IPS-NIHi7 (cell line): Measurements from ENCODE around the gene MISP.
A peak's percentile ranks its signal among the peaks of the same experiment; 100 is the strongest.
"Not testable (repeated sequence)": the region's sequence is repeated elsewhere in the genome, so short reads cannot be mapped to it uniquely, and the experiment has no call there.

ENCODE experiments used
- DNase-seq: peaks from one replicate; pipeline ENCODE4 v3.0.0; 2012; ENCODE audit warnings: mixed read lengths; ENCODE audit errors: extremely low spot score

Gene MISP

GRCh38 chr19:750640-751423 is at the start of gene MISP:
TSS of gene MISP (plus strand) at chr19:751112. CDS start at chr19:756947, 5,835 bp downstream.
- DNase-seq: no peak

DNA sequence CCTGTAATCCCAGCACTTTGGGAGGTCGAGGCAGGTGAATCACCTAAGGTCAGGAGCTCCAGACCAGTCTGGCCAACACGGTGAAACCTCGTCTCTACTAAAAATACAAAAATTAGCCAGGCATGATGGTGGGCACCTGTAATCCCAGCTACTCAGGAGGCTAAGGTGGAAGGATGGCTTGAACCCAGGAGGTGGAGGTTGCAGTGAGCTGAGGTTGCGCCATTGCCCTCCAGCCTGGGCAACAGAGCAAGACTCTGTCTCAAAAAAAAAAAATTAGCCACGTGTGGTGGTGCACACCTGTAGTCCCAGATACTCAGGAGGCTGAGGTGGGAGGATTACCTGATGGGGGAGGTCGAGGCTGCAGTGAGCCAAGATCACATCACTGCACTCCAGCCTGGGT is 48.1 kb upstream of the MISP start:
- DNase-seq: not testable (repeated sequence)

DNA sequence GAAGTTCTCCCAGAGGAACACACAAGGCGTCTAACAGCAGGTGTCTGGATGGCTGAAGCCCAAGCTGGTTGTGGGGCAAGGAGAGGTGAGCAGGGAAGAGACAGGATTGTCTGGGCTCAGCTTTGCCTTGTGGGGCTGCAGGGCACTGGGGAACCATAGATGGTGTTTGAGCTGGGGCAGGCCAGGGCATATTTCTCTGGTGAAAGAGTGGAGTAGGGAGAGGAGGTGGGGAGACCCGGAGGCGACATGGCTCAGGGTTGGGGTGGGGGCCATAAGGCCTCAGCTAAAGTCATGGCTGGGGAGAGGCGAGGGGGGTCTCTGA is 47.6 kb upstream of the MISP start:
- DNase-seq: no peak

- peak; percentile 96 for DNase-seq
Measured at GRCh38 chr19:703651-704446, 47.1 kb upstream of the MISP start.

DNA sequence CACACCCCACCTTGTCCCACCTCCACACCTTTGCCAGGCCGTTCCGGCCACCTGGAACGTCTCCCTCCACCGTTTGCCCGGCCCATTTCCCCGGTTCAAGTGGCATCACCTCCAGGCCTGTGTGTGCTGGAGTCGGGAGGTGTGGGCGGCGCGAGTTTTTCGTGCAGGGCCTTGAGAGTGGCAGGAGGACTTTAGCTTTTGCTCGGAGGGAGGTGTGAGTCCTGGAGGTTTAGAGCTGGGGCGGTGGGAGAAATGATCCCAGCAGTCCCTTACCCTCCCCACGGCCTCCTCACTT is 46.5 kb upstream of the MISP start:
- DNase-seq: no peak

- DNase-seq: peak; percentile 55
Measured at GRCh38 chr19:708154-709143, 42.5 kb upstream of the MISP start, which contains the start of gene PALM. TSS of gene PALM (plus strand) at chr19:708935. CDS start at chr19:709147, 212 bp downstream.

DNA sequence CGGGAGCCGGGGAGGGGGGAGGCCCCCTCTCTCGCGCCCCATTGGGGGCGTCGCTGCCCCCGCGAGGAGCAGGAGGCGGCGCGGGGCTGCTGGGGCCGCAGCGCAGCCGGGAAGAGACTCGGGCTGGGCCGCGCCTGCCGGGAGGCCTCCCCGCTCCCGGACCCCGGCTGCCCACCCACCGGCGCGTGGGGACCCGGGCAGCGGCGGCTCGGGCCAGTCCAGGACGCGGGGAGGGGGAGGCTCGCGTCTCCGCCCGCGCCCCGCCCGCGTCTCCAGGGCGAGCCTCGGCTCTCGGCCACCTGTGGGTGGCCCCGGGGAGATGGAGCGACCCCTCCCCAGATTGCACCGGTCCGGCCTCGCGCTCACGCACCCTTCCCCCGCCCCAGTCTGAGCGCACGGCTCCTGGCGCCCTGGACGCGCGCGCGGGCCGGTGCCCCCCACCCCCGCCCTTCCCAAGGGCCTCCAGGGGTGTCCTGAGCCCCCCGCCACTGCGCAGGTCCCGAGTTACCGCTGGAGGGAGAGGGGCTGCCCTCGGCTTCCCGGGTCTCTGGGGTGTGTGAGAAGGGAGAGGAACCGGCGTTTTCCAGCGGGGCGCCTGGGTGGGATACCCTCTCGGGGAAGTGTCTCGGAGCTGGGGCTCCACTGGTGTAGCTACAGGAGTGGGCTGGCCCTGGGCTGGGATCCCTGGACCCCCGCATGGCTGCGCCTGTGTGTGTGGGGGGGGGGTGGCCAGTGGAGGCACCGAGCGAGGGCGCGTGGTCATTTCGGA is 41.5 kb upstream of the MISP start:
- no peak for DNase-seq

GRCh38 chr19:709965-710571 is 40.8 kb upstream of the MISP start:
- no peak for DNase-seq

- no peak for DNase-seq
Measured at GRCh38 chr19:710767-711166, 40.1 kb upstream of the MISP start.

DNA sequence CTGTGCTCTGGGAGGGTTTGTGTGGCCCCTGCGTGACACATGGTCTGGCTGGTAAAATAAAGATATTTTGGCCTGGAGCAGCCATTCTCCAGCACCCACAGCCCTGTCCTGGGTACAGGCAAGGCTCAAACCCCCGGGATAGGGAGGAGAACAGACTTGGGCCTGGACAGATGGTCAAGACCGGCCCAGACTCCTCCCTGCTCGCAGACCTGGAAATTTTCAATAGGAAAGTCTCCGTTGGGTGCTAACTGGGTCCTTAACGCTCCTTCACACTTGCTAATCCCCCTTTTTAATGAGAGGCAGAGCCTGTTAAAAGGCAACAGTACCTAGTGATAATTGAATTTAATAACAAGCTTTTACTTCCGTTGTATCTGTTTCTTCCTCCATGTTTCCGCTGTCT is 39.7 kb upstream of the MISP start:
- no peak for DNase-seq

- DNase-seq: no peak
Measured at GRCh38 chr19:715347-715746, 35.6 kb upstream of the MISP start.

- DNase-seq: no peak
Measured at GRCh38 chr19:718251-718951, 32.5 kb upstream of the MISP start.

GRCh38 chr19:718991-719512 is 31.9 kb upstream of the MISP start:
- no peak for DNase-seq

DNA sequence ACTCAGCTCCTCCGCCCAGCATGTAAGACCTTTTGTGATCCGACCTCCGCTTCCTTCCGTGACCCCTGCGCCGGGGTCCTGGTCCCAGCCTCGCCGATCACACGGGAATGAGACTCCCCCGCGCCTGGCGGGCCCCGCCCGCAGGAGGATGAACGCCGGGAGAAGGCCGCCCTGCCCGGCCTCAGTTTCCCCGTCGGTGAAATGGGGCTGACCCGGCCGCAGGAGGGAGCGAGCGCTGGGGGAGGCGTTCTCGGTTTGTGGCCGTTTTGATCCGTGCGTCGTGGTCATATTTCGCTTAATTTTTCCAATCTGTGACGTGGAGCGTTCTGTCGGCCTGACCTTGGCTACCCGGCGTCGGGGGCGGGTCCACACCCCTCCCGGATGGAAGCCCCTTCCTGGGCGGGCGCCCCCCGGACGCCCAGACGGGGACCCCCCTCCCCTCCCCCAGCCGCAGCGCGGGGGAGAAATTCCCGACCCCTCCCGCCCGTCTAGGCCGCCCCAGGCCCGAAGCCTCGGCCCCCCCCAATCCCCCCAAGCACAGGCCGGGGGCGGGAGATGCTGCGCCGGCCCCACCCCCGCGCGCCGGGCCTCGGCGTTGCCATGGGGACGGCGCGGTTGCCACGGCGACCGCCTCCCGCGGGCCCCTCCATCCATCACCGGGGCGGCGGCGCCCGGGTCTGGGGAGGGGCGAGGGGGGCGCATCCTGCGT is 31.1 kb upstream of the MISP start:
- DNase-seq: peak; percentile 41

GRCh38 chr19:720345-721160 is 30.4 kb upstream of the MISP start:
- no peak for DNase-seq

- DNase-seq: no peak
Measured at GRCh38 chr19:722553-723101, 28.3 kb upstream of the MISP start.

DNA sequence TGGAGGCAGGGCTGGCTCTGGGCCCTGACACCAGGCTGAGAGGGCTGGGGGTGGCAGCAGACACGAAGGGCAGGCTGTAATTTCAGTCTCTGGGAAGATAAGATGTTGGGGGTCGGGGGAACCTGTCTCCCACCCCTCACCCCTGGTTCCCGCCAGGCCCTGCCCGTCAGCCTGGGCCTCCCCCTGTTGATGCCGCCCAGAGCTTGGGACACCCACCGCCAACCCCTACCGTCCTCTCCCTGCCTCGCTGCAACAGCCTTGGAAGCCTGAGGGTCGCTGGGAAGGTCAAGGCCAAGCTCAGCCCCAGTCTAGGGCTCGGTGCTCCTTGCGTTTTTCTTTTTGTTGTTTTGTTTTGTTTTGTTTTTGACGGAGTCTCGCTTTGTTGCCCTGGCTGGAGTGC is 27.7 kb upstream of the MISP start:
- no peak for DNase-seq

- no peak for DNase-seq
Measured at GRCh38 chr19:723714-724113, 27.2 kb upstream of the MISP start.
